ENCODE data around the gene HAUS2. TPM values are rescaled to one million over a fixed set of nuclear protein-coding genes. Genes with fewer than 3 reads are reported as not detected.

HAUS2 gene
- total RNA-seq, 2 donors from 2014 or later: 21.5 to 23.0 TPM

GRCh38 chr15:42604894-42605744, 56.5 kb downstream of the HAUS2 start:
- TF ChIP-seq CTCF (IDR thresholded peaks at IDR 0.05): no peak
- Histone ChIP-seq H3K27ac (peak overlapping the region in 1 of 2 donors; percentile 42), H3K27me3 (no peaks in the 10 kb centered on the region), H3K36me3 (peaks cover 11% of the 10 kb centered on the region), H3K9me3 (no peaks in the 10 kb centered on the region), H3K4me3 (no peak overlapping the region), H3K4me1 (peaks cover 0 to 42% of the 10 kb centered on the region in 2 donors)
- DNase-seq (ENCODE audit: low spot score): no peak

GRCh38 chr15:42605796-42606195, 57.2 kb downstream of the HAUS2 start:
- Histone ChIP-seq H3K4me3 (no peak overlapping the region), H3K36me3 (peaks cover 11% of the 10 kb centered on the region), H3K27me3 (no peaks in the 10 kb centered on the region), H3K27ac (peak overlapping the region in 1 of 2 donors; percentile 42), H3K4me1 (peaks cover 0 to 42% of the 10 kb centered on the region in 2 donors), H3K9me3 (no peaks in the 10 kb centered on the region)
- no peak for DNase-seq (ENCODE audit: low spot score)
- TF ChIP-seq CTCF (IDR thresholded peaks at IDR 0.05): no peak

- Histone ChIP-seq H3K4me3 (no peak overlapping the region), H3K4me1 (peaks cover 0 to 42% of the 10 kb centered on the region in 2 donors), H3K27me3 (no peaks in the 10 kb centered on the region), H3K27ac (peak overlapping the region in 1 of 2 donors; percentile 5), H3K36me3 (peaks cover 11% of the 10 kb centered on the region), H3K9me3 (no peaks in the 10 kb centered on the region)
- TF ChIP-seq CTCF (IDR thresholded peaks at IDR 0.05): no peak
- DNase-seq (ENCODE audit: low spot score): no peak
These were observed 59.5 kb downstream of the HAUS2 start for GRCh38 chr15:42608110-42608531.

GRCh38 chr15:42608752-42609488, 60.3 kb downstream of the HAUS2 start:
- Histone ChIP-seq H3K4me1 (peaks cover 0 to 42% of the 10 kb centered on the region in 2 donors), H3K4me3 (no peak overlapping the region)
- DNase-seq (ENCODE audit: low spot score): no peak

GRCh38 chr15:42611532-42611931, 62.9 kb downstream of the HAUS2 start:
- H3K36me3 ChIP-seq: peaks cover 4% of the 10 kb centered on the region
- H3K4me1 ChIP-seq: peaks cover 0 to 32% of the 10 kb centered on the region in 2 donors
- H3K27ac ChIP-seq: no peak overlapping the region
- no peak overlapping the region for H3K4me3 ChIP-seq
- H3K27me3 ChIP-seq: no peaks in the 10 kb centered on the region
- TF ChIP-seq CTCF (IDR thresholded peaks at IDR 0.05): no peak
- H3K9me3 ChIP-seq: no peaks in the 10 kb centered on the region
- no peak for DNase-seq (ENCODE audit: low spot score)

More at GRCh38 chr15:42608752-42609488, 60.3 kb downstream of the HAUS2 start:
- Histone ChIP-seq H3K27ac (peak overlapping the region in 1 of 2 donors; percentile 5), H3K36me3 (peaks cover 11% of the 10 kb centered on the region), H3K27me3 (no peaks in the 10 kb centered on the region), H3K9me3 (no peaks in the 10 kb centered on the region)
- no peak for TF ChIP-seq CTCF (IDR thresholded peaks at IDR 0.05)

Measured in right atrium auricular region (tissue), 2 donors.